Hindlimb muscle (tissue), 1 donor: Measurements from ENCODE around the gene HLA-DQA1. TPM values are rescaled to one million over a fixed set of nuclear protein-coding genes. Genes with fewer than 3 reads are reported as not detected.
"Not testable (repeated sequence)": the region's sequence is repeated elsewhere in the genome, so short reads cannot be mapped to it uniquely, and the experiment has no call there.

Source experiments
- DNase-seq: peaks from one replicate; pipeline ENCODE4 v3.0.0-alpha.2; 2013
- polyA plus RNA-seq: library from polyadenylated mRNA; unstranded; fragments of 120-200 nt; gene quantifications from one replicate; pipeline ENCODE4 v1.2.1, GENCODE V29; 2013; ENCODE audit not compliant: insufficient read length

The HLA-DQA1 gene
- 9.5 TPM for polyA plus RNA-seq

DNA sequence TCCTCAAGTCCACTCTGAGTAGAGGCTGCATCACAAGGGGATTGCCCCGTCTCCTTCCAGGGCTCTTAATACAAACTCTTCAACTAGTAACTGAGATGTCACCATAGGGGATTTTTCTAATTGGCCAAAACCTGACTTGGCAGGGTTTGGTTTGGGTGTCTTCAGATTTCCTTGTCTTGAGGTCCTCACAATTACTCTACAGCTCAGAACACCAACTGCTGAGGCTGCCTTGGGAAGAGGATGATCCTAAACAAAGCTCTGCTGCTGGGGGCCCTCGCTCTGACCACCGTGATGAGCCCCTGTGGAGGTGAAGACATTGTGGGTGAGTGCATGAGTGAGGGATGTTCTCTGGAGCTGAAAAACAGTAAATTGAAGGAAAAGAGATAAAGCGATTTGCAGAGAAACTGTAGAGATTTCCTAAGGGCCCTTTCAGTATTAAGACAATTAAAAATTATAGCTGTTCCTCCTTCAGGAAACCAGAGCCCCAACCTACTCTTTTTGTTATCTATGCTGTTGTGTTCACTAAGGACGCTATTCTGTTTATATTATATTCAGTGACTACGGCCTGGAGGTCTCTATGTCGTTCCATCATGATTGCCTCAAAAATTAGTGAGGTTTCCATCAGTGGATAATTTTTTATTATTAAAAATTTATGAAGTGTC lies at the start of gene HLA-DQA1:
TSS of gene HLA-DQA1 (plus strand) at position 188 of the 662 bp plus-strand sequence. CDS start at position 241, 53 bp downstream.
- no peak for DNase-seq

DNA sequence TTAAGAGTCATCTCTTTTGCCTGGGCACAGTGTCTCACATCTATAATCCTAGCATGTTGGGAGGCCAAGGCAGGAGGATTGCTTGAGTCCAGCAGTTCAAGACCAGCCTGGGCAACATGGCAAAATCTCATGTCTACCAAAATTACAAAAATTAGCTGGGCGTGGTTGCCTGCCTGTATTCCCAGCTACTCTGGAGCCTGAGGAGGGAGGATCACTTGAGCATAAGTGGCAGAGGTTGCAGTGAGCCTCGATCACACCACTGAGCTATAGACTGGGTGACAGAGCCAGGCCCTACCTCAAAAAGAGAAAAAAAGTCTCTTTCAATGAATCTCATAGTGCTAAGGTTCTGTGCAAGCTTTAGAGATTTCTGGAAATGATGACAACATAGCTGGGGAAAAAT lies 49.0 kb upstream of the HLA-DQA1 start:
- DNase-seq = no peak

DNA sequence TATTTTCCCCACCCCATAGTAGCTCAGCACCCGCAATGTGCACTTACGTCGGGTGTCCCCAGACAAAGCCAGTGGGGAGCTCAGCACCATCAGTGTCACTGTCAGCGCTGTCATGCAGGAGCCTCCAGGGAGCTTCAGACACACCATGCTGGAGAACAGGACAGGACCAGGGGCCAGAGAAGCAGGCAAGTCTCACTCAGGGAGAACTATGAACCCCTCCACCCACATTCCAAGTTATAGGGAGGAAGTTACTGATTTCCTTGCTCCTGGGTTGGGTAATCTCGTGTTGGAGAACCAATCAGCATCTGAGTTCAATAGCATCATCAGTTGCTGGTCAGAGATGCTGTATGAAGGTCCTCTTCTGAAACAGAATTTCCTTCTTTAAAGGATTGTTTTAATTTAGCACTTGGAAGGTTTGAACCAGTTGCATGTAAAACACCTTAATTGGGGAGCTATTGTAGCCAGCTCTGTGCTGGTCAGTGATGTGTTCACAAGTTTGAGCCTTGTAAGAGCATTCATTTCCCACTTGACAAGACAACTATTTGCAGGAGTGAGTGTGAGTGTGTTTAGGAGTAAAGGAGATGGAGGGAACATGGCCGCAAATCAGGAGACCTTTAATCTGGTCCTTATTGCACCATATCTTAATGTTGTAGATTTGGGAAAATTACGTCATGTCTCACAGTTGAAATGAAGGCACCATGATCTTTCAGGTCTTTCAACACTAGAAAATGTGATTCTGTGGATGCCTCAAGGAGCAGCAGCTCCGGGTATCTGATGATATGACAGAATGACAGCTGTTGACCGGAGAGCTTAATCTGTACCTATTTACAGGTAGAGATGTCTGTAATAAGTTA lies 47.4 kb upstream of the HLA-DQA1 start, which contains the start of gene HLA-DRB1:
TSS of gene HLA-DRB1 (minus strand) at position 253 of the 854 bp plus-strand sequence. CDS start at position 147, 106 bp downstream.
- DNase-seq = no peak

- DNase-seq = not testable (repeated sequence)
Measured at GRCh38 chr6:32590713-32591112, 46.5 kb upstream of the HLA-DQA1 start.

GRCh38 chr6:32597024-32597423 lies 40.2 kb upstream of the HLA-DQA1 start:
- no peak for DNase-seq

GRCh38 chr6:32602383-32602782 lies 34.8 kb upstream of the HLA-DQA1 start:
- no peak for DNase-seq

DNA sequence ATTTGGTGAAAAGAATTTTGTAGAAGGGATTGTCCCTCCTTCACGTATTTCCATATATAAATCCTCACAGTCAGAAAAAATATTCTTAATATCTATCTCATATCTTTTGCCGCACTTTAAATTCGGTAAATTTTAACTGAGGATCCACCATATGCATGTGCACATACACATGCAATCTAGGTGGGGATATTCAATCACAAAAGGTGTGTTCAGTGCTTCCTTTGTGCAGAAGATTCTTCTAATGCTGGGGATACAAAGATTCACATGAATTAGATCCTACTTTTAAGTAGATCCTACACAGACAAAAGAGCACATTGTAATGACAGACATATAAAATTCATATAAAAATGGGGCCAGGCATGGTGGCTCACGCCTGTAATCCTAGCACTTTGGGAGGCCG lies 34.0 kb upstream of the HLA-DQA1 start:
- DNase-seq = no peak

DNA sequence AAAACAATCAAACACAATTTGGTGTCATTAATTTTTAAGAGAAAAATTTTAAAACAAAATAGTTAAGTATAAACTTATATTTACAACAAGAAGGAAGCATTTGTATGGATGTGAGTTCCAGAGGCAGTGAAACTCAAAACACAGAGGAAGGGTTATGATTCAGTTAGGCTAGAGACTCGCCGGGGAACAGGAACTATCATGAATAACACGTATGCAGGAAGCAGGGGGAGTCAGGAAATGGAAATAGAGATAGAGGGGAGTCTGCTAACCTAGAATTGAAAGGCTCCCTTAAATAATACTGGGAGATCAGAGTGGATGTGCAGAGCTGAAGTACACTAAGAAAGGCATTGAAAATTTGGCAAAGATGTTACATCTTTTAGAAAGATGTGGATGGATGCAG lies 33.3 kb upstream of the HLA-DQA1 start:
- DNase-seq = no peak

DNA sequence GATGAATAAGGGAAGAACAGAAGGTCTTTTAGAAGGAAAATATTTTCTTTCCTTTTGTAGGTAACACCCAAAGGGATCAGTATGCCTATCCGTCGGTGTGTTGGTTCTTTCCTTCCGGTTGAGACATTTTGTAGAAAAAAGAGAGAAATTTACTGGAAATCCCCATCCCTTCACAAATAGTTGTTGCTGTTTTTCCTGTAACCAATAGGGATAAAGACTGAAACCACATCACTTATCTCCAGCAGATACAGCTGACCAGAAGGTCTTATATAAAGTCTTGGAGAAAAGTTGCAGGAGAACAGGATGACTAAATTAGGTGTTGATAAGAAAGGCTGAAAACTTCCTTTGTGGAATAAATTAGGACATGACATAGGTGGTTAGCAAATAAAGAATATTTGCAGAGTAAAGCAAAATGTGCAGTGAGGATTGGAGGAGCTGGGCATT lies 32.8 kb upstream of the HLA-DQA1 start:
- DNase-seq = no peak

DNA sequence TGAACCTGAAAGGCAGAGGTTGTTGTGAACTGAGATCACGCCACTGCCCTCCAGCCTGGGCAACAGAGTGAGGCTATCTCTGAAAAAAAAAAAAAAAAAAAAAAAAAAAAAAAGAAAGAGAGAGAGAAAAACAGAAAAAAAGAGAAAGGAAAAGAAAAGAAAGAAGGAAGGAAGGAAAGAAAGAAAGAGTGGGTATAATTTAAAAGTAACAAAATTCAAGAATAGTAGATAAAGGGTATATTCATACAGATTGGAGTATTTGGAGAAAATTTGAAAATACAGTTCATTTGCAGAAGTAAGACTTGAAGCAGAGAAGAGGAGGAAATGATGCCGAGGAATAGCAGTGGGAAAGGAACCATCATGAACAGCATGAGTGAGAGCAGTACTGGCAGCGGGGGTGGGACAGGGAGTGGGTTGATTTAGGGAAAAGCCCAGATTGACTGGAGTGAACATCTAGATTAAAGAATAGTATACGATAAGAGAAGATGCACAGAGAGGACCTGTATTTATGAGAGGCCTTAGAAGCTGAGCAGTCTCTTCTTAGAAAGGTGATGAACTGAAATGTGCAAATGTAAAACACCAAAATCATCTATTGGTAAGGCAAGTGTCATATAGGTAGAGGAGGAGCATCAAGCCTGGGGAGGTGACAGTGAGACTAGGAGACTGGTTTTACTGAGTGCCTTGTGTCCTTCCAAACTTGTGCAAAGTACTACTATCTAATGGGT lies 29.8 kb upstream of the HLA-DQA1 start:
- DNase-seq = no peak

DNA sequence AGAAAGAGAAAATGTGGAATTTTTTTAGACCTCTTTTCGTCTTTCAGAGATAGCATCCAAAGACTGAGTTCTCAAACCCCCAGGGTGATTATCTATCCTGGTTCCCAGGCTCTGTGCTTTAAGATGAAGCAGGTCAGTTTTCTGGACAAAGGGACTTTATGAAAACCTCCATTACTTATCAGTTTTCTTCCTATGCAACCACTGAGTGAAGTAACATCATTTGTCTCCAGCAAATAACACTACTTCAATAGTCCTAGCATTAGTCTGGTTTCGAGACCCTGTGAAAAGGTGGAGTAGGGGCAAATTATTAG lies 29.3 kb upstream of the HLA-DQA1 start:
- no peak for DNase-seq

DNA sequence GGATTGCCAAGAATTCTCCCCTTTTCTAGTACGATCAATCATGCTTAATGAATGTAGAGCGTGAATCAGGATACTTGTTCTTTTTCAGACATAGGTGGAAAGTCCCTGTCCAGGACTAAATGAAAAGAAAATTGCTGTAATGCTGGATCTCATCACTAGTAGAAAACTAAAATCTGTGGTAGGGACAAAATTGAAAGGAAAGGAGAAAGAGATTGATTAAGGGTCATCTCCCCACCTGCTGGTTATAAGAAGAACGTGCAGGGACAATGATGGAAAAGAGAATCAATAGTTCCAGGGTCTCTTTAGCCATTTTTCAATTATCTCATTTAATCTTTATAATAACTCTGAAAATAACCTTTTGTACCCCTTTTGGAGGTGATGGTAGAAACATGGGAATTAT lies 28.8 kb upstream of the HLA-DQA1 start:
- DNase-seq = no peak

DNA sequence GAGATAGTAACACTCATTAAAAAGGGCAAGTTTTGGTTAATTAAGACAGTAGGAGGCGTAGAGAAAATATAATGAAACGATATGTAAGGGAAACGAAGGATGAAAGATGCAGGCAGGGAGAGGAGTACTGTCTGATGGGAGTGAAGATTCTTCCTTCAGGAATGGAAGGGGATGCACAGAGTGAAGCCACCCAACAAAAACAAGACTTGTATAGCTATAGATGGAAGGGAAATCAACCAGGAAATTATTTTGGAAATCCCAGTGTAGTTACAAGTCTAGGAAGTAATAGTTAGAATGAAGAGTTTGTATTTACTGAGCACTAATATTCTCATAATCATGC lies 27.8 kb upstream of the HLA-DQA1 start:
- DNase-seq = no peak

- DNase-seq = peak; percentile 61
Measured at GRCh38 chr6:32609731-32610640, 27.2 kb upstream of the HLA-DQA1 start.

DNA sequence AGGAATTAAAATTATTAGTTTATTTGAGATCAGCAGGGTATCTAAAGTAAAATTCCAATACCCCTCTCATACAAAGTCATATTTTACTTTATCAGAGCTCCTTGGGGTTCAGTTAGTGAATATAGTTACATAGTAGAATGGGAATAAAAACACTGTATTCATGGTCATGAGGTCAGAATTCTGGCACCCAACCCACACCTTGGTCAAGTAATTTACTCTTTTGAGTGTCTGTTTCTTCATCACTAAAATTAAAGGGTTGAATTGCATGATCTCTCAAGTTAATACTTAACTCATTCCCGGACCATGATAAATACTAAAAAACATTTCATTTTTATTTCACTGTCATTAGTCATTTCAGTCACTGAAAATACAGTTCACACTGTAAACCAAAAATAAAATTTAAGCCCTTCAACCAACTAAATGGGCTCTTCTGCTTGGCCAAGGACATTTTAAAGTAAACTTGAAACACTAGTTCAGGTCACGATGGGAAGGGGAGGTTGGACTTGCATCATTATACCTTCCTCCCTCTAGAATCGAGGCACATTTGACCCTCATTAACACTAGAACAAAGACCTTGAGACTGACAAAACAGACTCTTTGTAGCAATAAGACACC lies 26.4 kb upstream of the HLA-DQA1 start:
- no peak for DNase-seq

DNA sequence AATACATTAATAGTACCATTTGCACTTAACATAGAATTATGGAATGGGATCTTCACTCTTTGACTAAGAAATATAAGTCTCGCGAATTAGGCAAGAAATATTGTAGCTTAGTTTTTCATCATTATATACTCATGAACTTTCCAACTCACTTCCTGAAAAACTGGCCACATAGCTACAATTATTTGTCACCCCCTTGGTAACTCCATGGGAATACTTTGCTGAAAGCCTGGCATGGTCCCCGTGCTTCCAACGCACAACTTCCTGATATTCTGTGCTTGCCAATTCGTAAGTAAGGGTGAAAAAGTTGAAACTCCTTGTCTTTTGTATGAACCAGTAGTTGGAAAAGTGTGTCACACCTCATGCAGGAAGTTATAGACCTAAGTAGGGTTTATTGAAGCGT lies 23.7 kb upstream of the HLA-DQA1 start:
- no peak for DNase-seq

GRCh38 chr6:32614366-32615081 lies 22.7 kb upstream of the HLA-DQA1 start:
- DNase-seq = no peak

- DNase-seq = no peak
Measured at GRCh38 chr6:32615885-32616532, 21.2 kb upstream of the HLA-DQA1 start.

DNA sequence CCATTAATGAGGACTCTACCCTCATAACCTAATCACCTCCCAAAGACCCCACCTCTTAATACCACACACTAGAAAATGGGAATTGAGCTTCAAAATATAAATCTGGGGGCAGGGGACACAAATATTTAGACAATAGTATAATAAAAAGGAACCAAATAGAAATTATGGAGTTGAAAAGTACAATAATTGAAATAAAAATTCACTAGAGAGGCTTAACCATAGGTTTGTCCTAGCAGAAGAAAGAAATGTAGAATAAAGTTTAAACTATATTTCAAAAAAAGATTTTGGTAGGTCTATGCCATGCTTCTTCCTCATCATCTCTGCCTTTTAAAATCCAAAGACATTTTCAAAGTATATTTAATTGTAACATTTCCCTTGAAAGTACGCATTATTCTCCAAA lies 19.5 kb upstream of the HLA-DQA1 start:
- no peak for DNase-seq

- no peak for DNase-seq
Measured at GRCh38 chr6:32621372-32621771, 15.8 kb upstream of the HLA-DQA1 start.
